GM18526 (cell line): Measurements from ENCODE around the gene SLC25A1.

Experiments used
- POLR2A ChIP-seq: IDR thresholded peaks from 3 replicates; pipeline ENCODE4 v1.6.1; 2011; ENCODE audit not compliant: insufficient read length; ENCODE audit errors: extremely low read depth

The SLC25A1 gene

DNA sequence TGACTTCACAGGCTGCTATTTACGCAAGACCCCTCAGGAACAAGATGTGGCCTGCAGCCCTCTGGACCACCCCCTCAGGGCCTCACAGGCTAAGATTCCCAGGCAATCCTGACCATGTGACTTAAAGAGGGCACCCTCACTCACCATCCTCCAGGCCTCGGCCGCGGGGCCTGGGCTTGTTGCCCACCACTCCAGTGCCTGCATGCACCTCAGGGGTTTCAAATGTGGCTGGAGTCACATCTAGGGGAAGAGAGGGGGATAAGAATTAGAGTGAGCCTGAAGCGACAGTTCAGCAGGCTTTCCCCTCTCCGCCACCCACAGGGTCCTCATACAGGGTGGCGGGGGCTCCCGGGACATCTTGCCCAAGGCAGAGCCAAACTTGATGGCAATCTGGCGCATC, 36.1 kb downstream of the SLC25A1 start:
- no peak for TF ChIP-seq POLR2A

DNA sequence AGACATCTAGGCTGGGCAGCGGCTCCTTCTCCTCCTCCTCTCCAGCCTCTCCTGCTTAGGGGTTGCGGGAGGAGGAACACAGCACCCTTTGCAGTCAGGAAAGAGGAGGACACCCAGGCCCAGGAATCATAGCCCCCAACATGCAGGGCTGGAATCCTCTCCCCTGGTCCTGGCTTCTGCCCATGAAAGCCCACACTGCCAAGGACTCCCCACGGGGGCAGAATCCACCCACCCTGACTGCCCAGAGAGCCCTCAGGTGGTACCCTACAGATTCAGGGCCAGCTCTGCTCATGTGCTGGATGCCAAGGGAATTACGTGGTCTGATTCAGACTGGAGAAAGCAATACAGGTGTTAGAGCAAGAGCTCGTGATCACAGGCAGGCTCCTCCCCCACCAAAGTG, 38.6 kb downstream of the SLC25A1 start:
- TF ChIP-seq POLR2A: no peak

- TF ChIP-seq POLR2A: no peak
Observed at GRCh38 chr22:19139001-19139356, 39.6 kb downstream of the SLC25A1 start.

DNA sequence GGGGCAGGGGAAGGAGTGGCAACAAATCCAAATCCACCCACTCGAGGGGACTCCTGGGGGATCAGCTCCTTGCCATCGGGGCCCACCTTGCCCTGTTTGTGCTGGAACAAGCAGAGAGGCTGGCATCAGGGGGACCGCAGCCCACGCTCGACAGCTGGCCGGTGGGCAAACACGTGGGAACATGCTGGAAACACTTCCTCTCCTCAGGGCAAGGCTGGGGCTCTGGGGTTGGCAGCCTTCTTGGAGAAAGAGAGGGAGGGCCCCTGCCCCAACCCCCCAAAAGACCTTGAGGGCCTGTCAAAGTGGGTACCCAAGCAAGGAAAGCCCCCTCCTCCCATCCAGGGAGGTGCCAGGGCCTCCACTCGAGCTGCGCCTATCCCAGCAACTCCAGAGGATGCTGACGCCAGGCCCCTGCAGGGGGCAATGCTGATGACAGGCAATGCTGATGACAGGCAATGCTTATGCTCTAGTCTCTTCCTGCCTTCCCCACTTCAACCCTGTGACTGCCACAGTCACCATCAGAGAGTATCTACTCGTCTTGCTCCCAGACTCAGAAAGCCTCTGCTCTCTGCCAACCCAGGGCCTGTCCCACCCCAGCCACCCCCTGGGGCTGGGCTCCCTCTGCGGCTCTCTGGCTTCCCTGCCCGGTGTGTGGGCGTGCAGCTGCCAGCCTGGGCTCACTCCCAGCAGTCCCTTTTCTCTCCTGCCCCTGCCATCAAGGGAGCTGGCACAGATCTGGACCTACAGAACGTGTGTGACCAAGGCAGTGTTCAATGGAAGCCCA, 40.1 kb downstream of the SLC25A1 start:
- no peak for TF ChIP-seq POLR2A

DNA sequence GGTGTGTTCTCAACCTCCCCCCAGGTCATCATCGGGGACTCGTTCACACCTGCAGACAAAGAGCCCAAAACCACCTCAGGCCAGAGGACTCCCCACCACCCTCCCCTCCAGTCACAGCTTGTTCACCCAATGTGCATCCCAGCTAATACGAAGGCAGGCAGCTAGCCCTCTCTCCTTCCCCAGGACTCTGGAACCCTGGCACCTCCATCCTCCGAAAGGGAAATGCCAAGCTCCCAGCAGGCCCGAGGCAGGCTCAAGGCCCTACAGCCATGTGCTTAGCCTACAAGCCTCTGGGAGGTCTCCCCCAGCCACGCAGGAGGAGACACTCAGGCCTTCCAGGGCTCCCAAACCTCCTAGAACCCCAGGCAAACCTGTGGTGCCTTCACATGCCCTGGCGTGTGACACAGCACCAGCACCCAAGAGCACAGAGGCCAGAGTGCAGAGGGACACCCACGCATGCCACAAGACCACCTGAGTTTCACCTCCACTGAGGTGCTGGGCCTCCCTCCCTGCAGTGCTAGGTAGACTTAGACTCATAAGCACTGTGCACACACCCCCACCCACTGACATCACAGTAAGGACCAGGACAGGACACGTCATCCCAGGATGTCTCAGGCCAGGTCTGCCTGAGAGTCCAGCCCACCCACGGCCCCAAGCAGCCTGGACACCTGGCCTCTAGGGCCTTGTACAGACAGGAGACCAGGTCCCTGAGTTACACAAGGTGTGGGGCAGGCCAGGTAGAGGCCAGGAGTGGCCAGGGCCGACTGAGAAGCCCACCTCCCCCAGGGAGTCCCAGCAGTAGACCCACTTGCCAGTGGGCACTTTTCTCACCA, 40.9 kb downstream of the SLC25A1 start:
- no peak for TF ChIP-seq POLR2A

- TF ChIP-seq POLR2A: no peak
Observed at GRCh38 chr22:19136915-19137314, 41.6 kb downstream of the SLC25A1 start.

GRCh38 chr22:19134874-19135273, 43.7 kb downstream of the SLC25A1 start:
- TF ChIP-seq POLR2A: no peak

GRCh38 chr22:19134176-19134831, 44.2 kb downstream of the SLC25A1 start:
- TF ChIP-seq POLR2A: no peak

DNA sequence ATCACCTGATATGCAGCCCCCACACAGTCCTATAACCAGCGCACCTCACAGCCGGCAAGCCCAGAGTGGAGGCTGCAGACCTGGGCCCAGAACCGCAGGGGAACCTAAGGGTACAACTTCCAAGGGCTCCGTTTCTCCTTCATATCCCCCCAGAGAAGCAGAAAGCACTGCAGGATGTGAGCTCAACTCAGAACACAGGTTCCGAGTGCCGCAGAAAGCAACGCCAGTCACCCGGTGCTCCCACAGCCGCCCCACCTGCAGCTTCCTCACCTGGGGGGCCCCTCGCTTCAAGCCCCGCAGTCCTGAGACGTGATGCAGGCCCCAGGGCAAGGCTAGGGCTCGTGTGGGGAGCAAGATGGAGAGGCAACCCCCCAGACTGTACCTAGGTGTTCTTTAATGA, 45.0 kb downstream of the SLC25A1 start:
- no peak for TF ChIP-seq POLR2A

- TF ChIP-seq POLR2A: no peak
Observed at GRCh38 chr22:19132693-19133400, 45.7 kb downstream of the SLC25A1 start.

- TF ChIP-seq POLR2A: no peak
Observed at GRCh38 chr22:19132153-19132552, 46.4 kb downstream of the SLC25A1 start.

DNA sequence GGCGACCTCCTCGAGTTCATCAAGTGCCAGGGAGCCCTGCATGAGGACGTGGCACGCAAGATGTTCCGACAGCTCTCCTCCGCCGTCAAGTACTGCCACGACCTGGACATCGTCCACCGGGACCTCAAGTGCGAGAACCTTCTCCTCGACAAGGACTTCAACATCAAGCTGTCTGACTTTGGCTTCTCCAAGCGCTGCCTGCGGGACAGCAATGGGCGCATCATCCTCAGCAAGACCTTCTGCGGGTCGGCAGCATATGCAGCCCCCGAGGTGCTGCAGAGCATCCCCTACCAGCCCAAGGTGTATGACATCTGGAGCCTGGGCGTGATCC, 46.9 kb downstream of the SLC25A1 start:
- TF ChIP-seq POLR2A: no peak

DNA sequence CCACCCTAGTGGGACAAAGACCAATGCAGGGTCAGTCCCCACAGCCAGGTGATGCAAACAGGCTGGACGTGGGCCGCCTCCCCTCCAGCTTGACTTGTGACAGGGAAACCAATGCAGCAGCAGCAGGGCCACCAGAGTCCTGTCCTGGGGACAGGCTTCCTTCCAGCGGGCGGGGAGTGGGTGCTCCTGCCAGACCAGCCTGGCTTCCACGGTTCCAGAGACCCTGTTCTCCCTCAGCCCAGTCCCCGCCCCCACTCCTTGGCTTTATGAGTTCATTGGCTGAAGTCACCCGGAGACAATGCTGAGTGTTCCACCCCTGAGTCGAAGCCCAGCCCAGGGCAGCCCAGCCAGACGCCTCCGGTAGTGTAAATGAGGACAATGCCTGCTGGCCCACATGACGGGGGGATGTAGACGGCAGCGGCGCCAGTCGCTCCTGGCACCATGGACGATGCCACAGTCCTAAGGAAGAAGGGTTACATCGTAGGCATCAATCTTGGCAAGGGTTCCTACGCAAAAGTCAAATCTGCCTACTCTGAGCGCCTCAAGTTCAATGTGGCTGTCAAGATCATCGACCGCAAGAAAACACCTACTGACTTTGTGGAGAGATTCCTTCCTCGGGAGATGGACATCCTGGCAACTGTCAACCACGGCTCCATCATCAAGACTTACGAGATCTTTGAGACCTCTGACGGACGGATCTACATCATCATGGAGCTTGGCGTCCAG, 47.4 kb downstream of the SLC25A1 start, which contains the start of gene TSSK2:
Gene TSSK2, plus strand, starts transcription at position 350 of the 726 bp plus-strand sequence. Its CDS starts 92 bp downstream, at position 442.
- no peak for TF ChIP-seq POLR2A

GRCh38 chr22:19129871-19130270, 48.7 kb downstream of the SLC25A1 start:
- no peak for TF ChIP-seq POLR2A
